ENCODE results near the gene CLRN1. TPM values are rescaled to one million over a fixed set of nuclear protein-coding genes. Genes with fewer than 3 reads are reported as not detected.

The CLRN1 gene
- polyA plus RNA-seq, 3 donors, result not detected

GRCh38 chr3:150876611-150877265, 95.8 kb downstream of the CLRN1 start:
- DNase-seq, result no peak

Other genes with a start within 250 kb of the CLRN1 start
- 10 to 100 TPM; 16.4 to 18.4 (median 16.7) TPM for gene SIAH2, start 209.6 kb downstream of the CLRN1 start, polyA plus RNA-seq (ENCODE audit: insufficient read length in 3 of 3)
- not detected for gene MINDY4B, start 67.3 kb downstream of the CLRN1 start, polyA plus RNA-seq (ENCODE audit: insufficient read length in 3 of 3)
- gene MED12L, start 112.9 kb upstream of the CLRN1 start, polyA plus RNA-seq (ENCODE audit: insufficient read length in 3 of 3), result 1 to 10 TPM; 2.2 to 2.7 (median 2.6) TPM
- gene GPR171, start 230.5 kb upstream of the CLRN1 start, polyA plus RNA-seq (ENCODE audit: insufficient read length in 3 of 3), result under 1 TPM in 1 of 3 donors, not detected in 2; 0.15 TPM

All from renal pelvis (tissue), 4 donors.